Right forelimb (tissue), 1 donor: ENCODE results near the gene PUS7.
"Not testable (repeated sequence)": the region's sequence is repeated elsewhere in the genome, so short reads cannot be mapped to it uniquely, and the experiment has no call there.

Source experiments
- DNase-seq: peaks from one replicate; pipeline ENCODE4 v3.0.0-alpha.2; 2018

The PUS7 gene

GRCh38 chr7:105521717-105522463 lies at the start of gene PUS7:
PUS7 (minus strand) TSS chr7:105522271; CDS start chr7:105508512, 13,759 bp downstream.
- peak; percentile 93 for DNase-seq

GRCh38 chr7:105567821-105568220 lies 45.8 kb upstream of the PUS7 start:
- no peak for DNase-seq

GRCh38 chr7:105567024-105567423 lies 45.0 kb upstream of the PUS7 start:
- no peak for DNase-seq

GRCh38 chr7:105565190-105565589 lies 43.1 kb upstream of the PUS7 start:
- no peak for DNase-seq

- DNase-seq = no peak
These were observed 37.9 kb upstream of the PUS7 start for GRCh38 chr7:105559926-105560325.

- no peak for DNase-seq
These were observed 16.3 kb upstream of the PUS7 start for GRCh38 chr7:105538339-105538738.

GRCh38 chr7:105532709-105533460 lies 10.8 kb upstream of the PUS7 start:
- no peak for DNase-seq

- DNase-seq = peak; percentile 95
These were observed 10.0 kb upstream of the PUS7 start, which contains the start of gene RINT1 for GRCh38 chr7:105531792-105532671. RINT1 (plus strand) TSS chr7:105532201; CDS start chr7:105532316, 115 bp downstream.

GRCh38 chr7:105530546-105530945 lies 8.5 kb upstream of the PUS7 start:
- DNase-seq = no peak

- no peak for DNase-seq
These were observed 8.1 kb upstream of the PUS7 start for GRCh38 chr7:105530126-105530525.

- DNase-seq = not testable (repeated sequence)
These were observed 5.7 kb upstream of the PUS7 start for GRCh38 chr7:105527737-105528136.

GRCh38 chr7:105524840-105525239 lies 2.8 kb upstream of the PUS7 start:
- no peak for DNase-seq

GRCh38 chr7:105524423-105524822 lies 2.4 kb upstream of the PUS7 start:
- not testable (repeated sequence) for DNase-seq

GRCh38 chr7:105521027-105521716 lies 899 bp downstream of the PUS7 start:
- DNase-seq = no peak

- not testable (repeated sequence) for DNase-seq
These were observed 1.5 kb downstream of the PUS7 start for GRCh38 chr7:105520620-105521019.

- no peak for DNase-seq
These were observed 2.7 kb downstream of the PUS7 start for GRCh38 chr7:105519353-105519752.

- not testable (repeated sequence) for DNase-seq
These were observed 6.5 kb downstream of the PUS7 start for GRCh38 chr7:105515610-105516009.

- DNase-seq = no peak
These were observed 9.0 kb downstream of the PUS7 start for GRCh38 chr7:105512926-105513526.

- DNase-seq = no peak
These were observed 9.7 kb downstream of the PUS7 start for GRCh38 chr7:105512415-105512814.

GRCh38 chr7:105502173-105502572 lies 19.9 kb downstream of the PUS7 start:
- no peak for DNase-seq

- no peak for DNase-seq
These were observed 25.1 kb downstream of the PUS7 start for GRCh38 chr7:105497016-105497415.

- no peak for DNase-seq
These were observed 25.6 kb downstream of the PUS7 start for GRCh38 chr7:105496521-105496920.
